OCI-LY1 (cell line): ENCODE measurements around the gene KCNT1.

Source experiments
- H2AFZ ChIP-seq: fragments of 200-600 bp; sonication (generic), shearing (Covaris generic); 2 replicates; pipeline ENCODE4 v1.6.0; 2014; ENCODE audit warnings: antibody characterized with exemption, mild to moderate bottlenecking, low read length
- H3F3A ChIP-seq: fragments of 200-600 bp; sonication (generic), shearing (Covaris generic); 2 replicates; pipeline ENCODE4 v1.6.0; 2014; ENCODE audit warnings: mild to moderate bottlenecking, antibody characterized with exemption, low read length, moderate library complexity; ENCODE audit not compliant: insufficient read depth
- H3K27ac ChIP-seq: fragments of 200-600 bp; sonication (generic); 2 replicates; pipeline ENCODE4 v1.5.1; 2014; ENCODE audit warnings: low read length, mixed run types, mild to moderate bottlenecking, low read depth; ENCODE audit not compliant: poor library complexity, severe bottlenecking
- H3K27me3 ChIP-seq: fragments of 200-600 bp; sonication (generic); 2 replicates; pipeline ENCODE4 v1.6.0; 2014; ENCODE audit warnings: antibody characterized with exemption, mild to moderate bottlenecking, low read length, moderate library complexity; ENCODE audit not compliant: insufficient read depth
- H3K36me3 ChIP-seq: fragments of 200-600 bp; sonication (generic); 2 replicates; pipeline ENCODE4 v1.6.1; 2014; ENCODE audit warnings: mild to moderate bottlenecking, antibody characterized with exemption, low read length, moderate library complexity, mixed read lengths; ENCODE audit not compliant: insufficient read depth
- H3K4me1 ChIP-seq: fragments of 200-600 bp; sonication (generic); 2 replicates; pipeline ENCODE4 v1.5.1; 2014; ENCODE audit warnings: mild to moderate bottlenecking, low read length, moderate library complexity; ENCODE audit not compliant: insufficient read depth, severe bottlenecking
- H3K4me2 ChIP-seq: fragments of 200-600 bp; sonication (generic), shearing (Covaris generic); 2 replicates; pipeline ENCODE4 v1.6.1; 2014; ENCODE audit warnings: low read length
- H3K4me3 ChIP-seq: fragments of 200-600 bp; sonication (generic); 2 replicates; pipeline ENCODE4 v1.5.1; 2014; ENCODE audit warnings: low read length, low read depth, mild to moderate bottlenecking, mixed read lengths; ENCODE audit not compliant: poor library complexity, severe bottlenecking
- H3K79me2 ChIP-seq: fragments of 200-600 bp; shearing (Covaris generic); 2 replicates; pipeline ENCODE4 v1.6.1; 2016; ENCODE audit warnings: mixed run types, low read length, mixed read lengths; ENCODE audit not compliant: insufficient read depth
- H3K9ac ChIP-seq: fragments of 200-600 bp; sonication (generic), shearing (Covaris generic); 2 replicates; pipeline ENCODE4 v1.6.1; 2014; ENCODE audit warnings: mild to moderate bottlenecking, low read length, mixed read lengths
- H3K9me2 ChIP-seq: fragments of 200-600 bp; sonication (generic), shearing (Covaris generic); 2 replicates; pipeline ENCODE4 v1.6.1; 2014; ENCODE audit warnings: low read depth, mild to moderate bottlenecking, low read length, mixed read lengths
- H3K9me3 ChIP-seq: fragments of 200-600 bp; shearing (Covaris generic); 2 replicates; pipeline ENCODE4 v1.6.1; 2014; ENCODE audit warnings: low read length, mixed read lengths
- H4K20me1 ChIP-seq: fragments of 200-600 bp; sonication (generic), shearing (Covaris generic); 2 replicates; pipeline ENCODE4 v1.6.0; 2016; ENCODE audit warnings: mild to moderate bottlenecking, low read length; ENCODE audit not compliant: insufficient read depth
- EZH2 ChIP-seq: fragments of 200-600 bp; sonication (generic), shearing (Covaris generic); IDR thresholded peaks from 2 replicates; pipeline ENCODE4 v1.8.0; 2017; ENCODE audit warnings: borderline replicate concordance, mixed run types, mild to moderate bottlenecking, antibody characterized with exemption, low read length, moderate library complexity, mixed read lengths
- TF ChIP-seq, protein P1 (sequence below): fragments of 200-600 bp; sonication (generic), shearing (Covaris generic); IDR thresholded peaks from 2 replicates; pipeline ENCODE4 v1.5.1; 2017; ENCODE audit warnings: mild to moderate bottlenecking, antibody characterized with exemption, low read length, moderate library complexity, mixed read lengths

KCNT1 gene

DNA sequence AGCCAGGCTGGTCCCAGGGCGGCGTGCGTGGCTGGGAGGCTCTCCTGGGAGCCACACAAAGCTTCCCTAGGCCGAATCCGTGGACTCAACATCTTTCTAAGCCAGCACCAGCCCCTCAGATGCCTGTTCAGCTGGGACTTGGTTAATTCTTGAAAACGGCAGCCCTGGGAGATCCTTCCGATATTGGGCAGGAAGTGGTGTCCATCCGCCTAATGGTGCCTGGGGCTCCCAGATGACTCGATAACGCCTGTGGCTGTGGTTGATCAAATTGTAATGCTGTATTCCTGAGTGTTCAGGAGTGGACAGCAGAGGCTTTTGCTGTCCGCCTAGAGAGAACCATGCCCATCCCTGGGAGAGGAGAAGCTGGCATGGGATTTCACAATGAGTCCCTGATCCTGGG is 14.1 kb downstream of the KCNT1 start:
- Histone ChIP-seq H3K4me2 (no peak overlapping the region), H3F3A (no peaks in the 10 kb centered on the region), H3K9ac (no peak overlapping the region), H3K27ac (no peak overlapping the region), H3K4me3 (no peak overlapping the region), H4K20me1 (no peaks in the 10 kb centered on the region), H3K4me1 (no peaks in the 10 kb centered on the region), H3K79me2 (no peaks in the 10 kb centered on the region), H3K36me3 (no peaks in the 10 kb centered on the region), H2AFZ (no peak overlapping the region), H3K9me3 (no peaks in the 10 kb centered on the region), H3K9me2 (no peaks in the 10 kb centered on the region), H3K27me3 (no peaks in the 10 kb centered on the region)
- no peak for TF ChIP-seq EZH2
- TF ChIP-seq, protein P1, sequence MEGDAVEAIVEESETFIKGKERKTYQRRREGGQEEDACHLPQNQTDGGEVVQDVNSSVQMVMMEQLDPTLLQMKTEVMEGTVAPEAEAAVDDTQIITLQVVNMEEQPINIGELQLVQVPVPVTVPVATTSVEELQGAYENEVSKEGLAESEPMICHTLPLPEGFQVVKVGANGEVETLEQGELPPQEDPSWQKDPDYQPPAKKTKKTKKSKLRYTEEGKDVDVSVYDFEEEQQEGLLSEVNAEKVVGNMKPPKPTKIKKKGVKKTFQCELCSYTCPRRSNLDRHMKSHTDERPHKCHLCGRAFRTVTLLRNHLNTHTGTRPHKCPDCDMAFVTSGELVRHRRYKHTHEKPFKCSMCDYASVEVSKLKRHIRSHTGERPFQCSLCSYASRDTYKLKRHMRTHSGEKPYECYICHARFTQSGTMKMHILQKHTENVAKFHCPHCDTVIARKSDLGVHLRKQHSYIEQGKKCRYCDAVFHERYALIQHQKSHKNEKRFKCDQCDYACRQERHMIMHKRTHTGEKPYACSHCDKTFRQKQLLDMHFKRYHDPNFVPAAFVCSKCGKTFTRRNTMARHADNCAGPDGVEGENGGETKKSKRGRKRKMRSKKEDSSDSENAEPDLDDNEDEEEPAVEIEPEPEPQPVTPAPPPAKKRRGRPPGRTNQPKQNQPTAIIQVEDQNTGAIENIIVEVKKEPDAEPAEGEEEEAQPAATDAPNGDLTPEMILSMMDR, result no peak

DNA sequence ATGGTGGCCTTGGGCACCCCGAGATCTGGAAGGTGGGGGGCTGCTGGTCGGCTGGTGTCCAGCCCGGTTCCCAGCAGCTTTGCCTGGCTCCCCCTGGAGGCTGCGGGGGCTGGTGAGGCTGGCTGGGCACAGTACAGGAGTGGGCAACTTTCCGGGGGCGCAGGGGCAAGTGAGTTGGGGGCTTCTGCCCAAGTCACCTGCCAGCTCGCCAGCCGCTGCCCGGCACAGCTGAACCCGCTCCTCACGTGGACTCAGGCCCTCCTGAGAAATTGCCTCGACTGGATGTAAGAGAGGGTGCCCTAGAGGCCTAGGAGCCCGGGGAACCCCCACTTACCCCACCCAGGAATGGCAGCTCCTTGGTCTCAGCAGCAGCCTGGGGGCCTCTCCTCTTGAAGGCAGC is 15.4 kb downstream of the KCNT1 start:
- Histone ChIP-seq H3K9ac (no peak overlapping the region), H2AFZ (no peak overlapping the region), H3K9me3 (no peaks in the 10 kb centered on the region), H3K36me3 (no peaks in the 10 kb centered on the region), H3K27ac (no peak overlapping the region), H3K4me2 (no peak overlapping the region), H3K9me2 (no peaks in the 10 kb centered on the region), H3F3A (no peaks in the 10 kb centered on the region), H3K4me3 (no peak overlapping the region), H3K79me2 (no peaks in the 10 kb centered on the region), H3K27me3 (no peaks in the 10 kb centered on the region), H4K20me1 (no peaks in the 10 kb centered on the region), H3K4me1 (no peaks in the 10 kb centered on the region)
- TF ChIP-seq EZH2, result no peak
- TF ChIP-seq, protein P1, result no peak

DNA sequence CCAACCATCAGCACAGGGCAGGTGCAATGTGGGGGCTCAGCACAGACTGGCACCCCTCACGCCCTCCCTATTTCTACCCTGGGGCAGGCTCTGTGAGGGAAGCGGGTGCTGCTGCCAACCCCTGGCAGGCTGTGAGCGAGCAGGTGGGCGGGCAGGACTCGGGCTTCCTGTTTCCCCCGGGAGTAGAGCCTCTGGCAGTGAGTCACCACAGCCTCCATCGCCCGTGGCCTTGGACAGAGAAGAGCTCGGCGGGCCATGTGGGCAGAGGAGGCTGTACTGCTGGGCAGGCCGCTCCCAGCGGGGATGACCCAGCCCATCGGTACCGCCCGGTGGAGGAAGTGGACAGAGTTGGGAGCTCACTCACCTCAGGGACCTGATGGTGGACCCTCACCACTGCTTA is 16.6 kb downstream of the KCNT1 start:
- no peaks in the 10 kb centered on the region for H3K9me2 ChIP-seq
- no peak for TF ChIP-seq EZH2
- TF ChIP-seq, protein P1, result no peak

More for the DNA sequence above, 16.6 kb downstream of the KCNT1 start:
- Histone ChIP-seq H3K36me3 (no peaks in the 10 kb centered on the region), H3K27ac (no peak overlapping the region), H4K20me1 (no peaks in the 10 kb centered on the region), H3K4me1 (no peaks in the 10 kb centered on the region), H2AFZ (no peak overlapping the region), H3K4me3 (no peak overlapping the region), H3K4me2 (no peak overlapping the region), H3K27me3 (no peaks in the 10 kb centered on the region), H3K79me2 (no peaks in the 10 kb centered on the region), H3K9ac (no peak overlapping the region), H3K9me3 (no peaks in the 10 kb centered on the region), H3F3A (no peaks in the 10 kb centered on the region)
